CD4-positive, alpha-beta T cell treated with Interleukin-4 for 4 hours (primary cell): Measurements from ENCODE around the gene MAML3.
A peak's percentile ranks its signal among the peaks of the same experiment; 100 is the strongest.

Experiments
- DNase-seq: peaks from one replicate; pipeline ENCODE4 v3.0.0-alpha.2; 2020

The MAML3 gene

DNA sequence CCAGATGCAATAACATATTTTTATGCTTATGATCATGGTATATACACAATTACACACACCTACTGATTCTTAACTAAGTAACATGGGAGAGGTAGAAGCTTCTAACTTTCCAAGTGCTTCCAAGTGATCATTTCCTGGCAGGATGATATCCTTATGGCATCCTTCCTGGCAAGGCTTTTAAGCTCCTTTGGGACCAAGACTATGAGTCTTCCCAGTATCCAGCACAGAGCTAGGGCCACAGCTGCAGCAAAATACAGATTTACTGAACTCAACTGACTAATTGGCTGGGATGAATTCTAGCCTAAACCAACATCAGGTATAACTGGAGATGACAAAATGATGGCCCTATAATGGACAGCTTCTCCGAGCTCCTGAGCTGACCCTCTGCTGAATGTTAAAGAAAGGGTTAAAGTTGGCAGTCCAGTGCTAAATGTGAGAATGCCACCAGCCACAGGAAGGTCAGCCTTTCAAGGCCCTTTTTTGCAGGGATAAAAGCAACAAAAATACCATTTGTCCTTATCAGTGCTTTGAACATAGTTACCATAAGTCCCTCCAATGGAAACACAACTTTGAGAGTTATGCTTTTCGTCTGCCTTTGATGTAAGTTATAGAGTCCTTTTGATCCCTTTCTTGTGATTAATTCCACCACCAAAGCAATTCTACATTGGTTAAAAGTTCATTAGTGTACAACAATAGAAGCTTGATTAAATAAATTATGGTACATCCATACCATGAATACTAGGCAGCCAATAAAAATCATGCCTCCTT, 415.0 kb downstream of the MAML3 start:
- DNase-seq = no peak

DNA sequence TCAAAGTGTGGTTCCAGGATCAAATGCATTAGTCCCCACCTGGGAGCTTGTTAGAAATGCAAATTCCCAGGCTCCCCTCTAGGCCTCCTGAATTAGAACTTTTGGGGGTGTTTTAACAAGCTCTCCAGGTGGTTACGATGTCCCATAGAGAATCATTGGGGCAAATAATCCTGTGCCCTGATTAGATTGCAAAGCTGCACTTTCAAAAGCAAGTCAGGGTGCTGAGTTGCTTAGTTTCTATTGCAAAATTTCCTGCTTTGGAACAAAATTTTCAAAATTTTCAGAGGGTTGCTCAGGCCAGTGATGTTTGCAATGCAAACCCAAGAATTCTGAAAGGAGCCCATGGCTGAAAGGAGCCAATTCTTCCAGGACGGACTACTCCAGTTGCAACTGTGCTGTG, 417.3 kb downstream of the MAML3 start:
- DNase-seq = no peak

DNA sequence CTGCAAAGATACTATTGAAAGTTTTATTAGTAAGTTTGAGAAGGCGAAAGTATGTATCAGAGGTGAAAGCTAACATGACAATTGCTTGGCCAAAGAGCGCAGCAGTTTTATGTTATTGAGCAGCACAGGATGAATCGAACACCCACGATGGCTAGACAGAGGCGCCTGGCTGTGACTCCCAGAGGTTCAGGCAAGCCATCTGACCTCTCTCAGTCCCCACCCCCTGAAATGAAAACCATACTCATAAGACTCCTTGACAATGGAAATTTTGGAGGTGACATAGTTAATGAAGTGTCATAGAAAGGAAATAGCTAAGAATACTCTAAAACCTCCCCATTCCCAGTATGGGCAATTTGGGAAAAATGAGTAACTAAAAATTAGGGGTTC, 417.7 kb downstream of the MAML3 start:
- DNase-seq = no peak

DNA sequence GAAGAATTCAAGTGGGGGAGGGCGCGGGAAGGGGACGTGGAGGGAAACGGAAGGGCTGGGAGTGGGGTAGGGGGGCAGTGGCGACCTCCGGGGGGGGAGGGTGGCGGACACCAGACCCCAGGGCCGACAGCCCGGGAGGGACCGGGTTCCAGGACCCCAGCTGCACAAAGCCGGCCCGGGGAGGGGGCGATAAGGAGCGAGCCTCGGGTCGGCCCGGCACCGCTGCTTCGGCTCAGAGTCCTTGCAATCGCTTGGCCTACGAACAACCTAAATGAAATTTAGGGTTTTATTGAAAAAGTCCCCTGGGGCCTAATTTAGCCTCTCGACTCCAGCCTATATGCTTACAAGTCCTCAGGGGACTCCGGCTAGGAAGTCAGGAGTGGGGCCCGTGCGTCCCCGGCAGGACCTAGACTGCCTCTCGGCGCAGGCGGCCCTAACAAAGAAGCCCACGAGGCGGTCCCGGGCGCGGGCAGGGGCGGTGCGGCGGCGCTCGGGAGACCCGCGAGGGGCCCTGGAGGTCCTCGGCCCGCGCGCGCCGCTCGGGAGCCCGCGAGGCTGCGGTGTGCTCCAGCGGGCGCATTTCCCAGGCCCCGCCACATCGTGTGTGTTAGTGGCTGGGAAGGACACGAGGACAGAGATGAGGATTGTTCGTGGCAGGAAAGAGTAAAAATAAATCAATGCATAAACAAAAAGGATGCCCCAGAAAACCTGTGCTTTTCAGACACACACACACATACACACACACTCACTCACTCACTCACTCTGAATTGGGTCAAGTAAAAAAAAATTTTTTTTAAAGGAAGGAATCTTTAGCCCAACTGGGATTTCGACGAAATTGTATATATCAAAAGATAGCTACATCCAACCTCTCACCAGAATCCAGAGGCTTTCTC, 418.4 kb downstream of the MAML3 start:
- no peak for DNase-seq

DNA sequence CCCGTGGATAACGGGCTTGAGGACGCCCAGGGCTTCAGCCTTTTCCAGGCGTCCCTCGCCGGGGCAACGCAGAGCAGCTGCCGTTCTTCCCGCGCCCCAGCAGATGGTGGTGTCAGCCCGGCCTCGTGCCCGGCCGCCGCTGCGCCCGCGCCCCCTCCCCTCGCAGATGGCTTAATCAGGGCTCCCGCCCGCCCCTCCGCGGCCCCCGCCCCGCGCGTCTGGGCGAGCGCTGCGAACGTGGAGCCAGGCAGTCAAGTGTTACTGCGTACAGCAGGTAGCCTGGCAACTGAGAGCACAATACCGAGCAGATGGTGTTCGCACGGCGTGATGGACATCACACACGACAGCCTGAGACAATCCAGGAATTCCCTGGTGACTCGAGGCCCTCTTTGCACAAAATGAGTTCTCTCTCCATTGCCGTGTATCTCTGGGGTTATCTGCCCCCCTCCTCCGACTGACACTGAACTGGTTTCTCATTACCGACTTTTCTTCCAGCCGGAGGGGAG, 419.1 kb downstream of the MAML3 start:
- peak; percentile 16 for DNase-seq

DNA sequence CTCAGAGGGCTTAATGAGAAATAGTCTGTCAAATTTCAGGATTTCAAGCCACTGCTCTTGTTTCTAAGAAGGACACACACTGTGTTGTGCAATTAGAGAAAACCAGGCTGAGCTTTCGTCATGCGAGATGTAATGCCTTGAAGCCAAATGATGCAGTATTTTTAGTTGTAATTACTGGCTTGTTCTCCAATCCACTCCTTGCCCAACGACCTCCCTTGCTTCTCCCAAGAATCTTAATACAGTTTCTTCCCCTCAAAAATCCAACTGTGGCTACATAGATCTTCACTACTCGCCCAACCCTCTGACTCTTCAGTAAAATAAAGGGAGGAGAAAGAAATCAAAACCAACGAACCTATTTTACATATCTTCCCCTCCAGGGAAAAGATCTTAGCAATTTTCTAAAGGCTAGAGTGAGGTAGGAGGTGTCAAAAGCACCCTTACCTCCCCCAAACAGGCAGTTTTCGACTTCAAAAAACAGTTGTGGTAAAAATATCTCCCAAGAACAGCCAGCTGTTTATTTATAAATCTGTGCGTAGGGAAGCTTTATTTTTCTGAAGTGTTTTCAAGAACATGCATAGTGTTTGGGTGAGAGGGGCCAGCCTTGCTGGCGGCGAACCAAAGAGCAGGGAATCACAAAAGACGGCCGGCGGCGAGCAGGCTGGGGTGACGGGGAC, 419.6 kb downstream of the MAML3 start:
- no peak for DNase-seq

DNA sequence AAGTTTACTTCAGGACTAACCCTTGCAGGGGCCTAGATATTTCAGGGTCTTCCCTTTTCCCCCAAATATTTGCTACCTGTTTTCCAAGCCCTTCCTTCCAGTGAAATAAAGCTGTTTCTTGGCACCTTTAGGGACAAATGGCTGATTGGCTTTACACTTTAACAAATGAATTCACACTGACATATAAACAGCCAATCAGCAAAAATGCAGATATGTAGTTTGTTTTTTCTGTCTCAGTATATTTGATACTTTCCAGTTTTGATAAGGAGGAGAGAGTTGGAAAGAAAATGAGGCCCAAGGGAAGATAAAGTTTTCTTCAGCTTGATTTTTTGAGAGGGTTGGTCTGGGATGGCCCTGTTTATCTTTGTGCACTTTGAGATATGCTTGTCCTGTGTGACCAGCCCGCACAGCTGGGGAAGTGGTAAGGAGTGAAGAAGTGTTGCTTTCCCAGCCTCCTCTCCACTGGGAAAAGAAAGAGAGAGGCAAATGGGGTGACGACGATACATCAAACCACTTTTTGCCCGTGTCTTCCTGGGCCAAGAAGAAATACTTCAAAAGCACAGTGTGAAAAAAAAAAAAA, 420.9 kb downstream of the MAML3 start:
- no peak for DNase-seq

DNA sequence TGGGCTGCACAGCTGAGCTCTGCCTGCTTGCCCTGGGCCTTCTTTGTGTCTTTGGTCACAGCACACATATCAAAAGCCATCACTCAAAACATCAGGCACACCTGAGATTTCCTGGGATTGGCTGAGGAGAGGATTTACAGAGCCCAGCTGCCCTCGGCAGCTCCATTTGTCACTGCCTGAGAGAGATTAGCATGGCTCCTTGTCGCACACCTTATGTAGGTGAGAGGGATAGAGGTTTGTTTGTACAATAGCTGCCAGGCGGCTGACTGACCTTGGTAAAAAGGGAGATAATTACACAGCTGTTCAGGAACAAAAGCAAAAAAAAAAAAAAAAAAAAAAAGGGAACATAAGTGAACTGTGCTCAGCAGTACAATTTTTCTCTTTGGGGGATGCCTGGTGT, 425.1 kb downstream of the MAML3 start:
- no peak for DNase-seq

DNA sequence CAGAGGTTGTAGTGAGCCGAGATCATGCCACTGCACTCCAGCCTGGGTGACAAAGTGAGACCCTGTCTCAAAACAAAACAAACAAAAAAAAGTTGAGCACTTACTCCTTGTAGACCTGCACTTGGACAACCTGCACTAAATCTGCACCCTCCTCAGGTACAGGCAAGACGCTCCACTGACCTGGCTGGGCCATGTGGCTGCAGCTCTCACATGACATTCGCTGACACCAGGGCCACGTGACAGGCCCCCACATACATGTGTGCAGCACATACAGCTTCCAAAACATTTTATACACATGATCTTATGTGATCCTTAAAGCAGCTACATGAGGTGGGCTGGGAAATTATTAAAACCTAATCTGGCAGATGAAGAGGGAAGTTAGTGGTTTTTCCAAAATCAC, 425.8 kb downstream of the MAML3 start:
- DNase-seq = no peak

DNA sequence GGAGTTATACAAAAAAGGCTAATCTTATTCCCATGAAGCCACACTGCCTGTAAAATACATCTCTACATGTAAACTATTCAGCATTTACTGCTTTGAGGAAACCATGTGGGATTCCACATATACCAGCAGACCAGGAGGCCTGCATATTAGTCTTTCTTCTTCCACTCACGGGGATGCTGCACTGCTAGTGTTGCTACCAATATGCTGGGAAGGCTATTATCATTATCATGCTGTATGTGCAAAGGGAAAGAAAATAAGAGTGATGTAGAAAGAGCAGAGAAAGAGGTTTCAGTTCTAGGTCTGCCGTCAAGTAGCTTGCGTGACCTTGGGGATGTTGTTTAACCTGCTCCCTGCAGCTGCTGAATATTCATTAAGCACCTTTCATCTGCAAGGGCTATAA, 427.4 kb downstream of the MAML3 start:
- DNase-seq = no peak

DNA sequence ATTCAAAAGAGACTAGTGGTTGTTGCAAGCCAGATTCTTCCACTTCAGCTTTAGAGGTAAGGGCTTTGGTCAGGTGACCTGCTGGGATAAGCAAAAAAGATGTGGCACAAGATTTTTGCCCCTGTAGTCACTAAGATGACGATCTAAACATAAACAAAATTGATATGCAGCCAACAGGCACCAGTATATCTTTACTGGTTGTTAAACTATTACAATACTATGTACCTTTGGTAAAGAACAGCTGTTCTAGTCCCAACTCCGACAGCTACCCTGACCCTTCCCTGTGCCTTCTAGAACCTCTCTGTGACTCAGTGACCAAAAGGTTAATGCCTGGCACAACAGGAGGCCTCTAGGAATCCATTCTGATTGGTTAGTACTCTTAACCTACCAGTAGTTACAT, 428.7 kb downstream of the MAML3 start:
- no peak for DNase-seq

DNA sequence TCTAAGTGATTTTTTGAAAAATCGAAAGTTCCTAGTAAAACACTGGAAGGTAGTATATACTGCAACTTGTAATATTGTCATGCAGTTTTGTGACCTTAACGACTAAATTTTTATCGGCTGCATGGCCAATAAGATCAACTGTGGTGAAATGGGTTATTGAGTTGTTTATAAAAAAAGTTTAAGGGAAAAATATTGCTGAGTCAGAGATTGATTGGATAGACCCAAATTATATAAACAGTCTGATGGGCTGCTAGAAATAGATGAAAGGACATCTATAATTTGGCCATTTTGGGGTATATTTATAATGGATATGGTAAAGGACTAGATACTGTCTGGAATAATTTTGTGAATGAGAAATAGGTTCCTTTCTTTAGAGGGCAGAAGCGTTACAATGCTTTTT, 432.2 kb downstream of the MAML3 start:
- no peak for DNase-seq

DNA sequence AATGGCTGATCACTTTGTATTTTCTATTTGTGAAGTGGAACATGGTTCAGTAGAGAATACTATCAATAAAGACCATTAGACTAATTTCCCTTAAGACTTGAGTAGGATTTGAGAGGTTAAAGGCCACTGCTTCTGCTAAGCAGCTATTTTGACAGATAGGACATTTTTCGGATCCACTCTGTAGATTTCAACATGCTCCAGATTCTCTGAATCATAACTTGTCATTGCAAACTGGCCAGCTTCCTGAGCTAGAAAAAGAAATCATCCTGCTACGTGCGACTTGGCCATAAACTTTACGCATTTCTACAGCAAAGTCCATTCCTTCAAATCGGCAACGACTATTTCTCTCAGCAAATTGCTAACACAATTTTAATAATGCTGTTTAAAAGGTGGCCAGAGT, 433.2 kb downstream of the MAML3 start:
- no peak for DNase-seq

DNA sequence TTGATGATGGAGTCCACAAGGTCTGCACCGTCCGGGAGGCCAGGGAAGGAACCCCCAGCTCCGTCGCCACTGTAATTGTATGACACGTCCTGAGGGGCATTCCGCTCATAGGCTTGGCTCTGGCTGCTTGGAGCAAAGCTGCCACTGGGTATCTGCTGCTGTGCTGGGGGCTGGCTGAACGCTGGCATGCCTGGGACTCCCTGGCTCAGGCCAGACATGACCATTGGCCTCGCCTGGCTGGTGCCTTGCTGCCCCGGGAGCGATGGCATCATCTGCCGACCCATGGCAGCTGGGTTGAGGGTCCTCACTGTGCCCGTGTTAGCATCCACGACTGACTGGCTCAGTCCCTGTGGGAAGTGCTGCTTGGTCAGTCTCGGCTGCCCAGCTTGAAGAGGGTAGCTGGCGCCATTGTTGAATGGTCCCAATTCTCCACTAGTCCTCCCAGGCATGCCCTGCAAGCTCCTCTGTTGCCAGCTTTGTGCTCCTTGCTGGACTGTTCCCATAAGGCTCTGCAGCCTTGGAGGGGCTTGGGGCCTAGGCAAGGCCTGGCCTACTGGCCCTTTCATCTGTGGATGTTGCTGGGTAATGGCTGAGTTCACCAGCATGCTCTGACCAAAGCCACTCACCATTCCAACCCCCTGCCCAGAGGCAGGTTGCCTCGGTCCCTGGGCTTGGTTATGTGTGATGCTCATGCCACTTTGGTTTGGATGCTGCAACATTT, 434.4 kb downstream of the MAML3 start:
- no peak for DNase-seq

DNA sequence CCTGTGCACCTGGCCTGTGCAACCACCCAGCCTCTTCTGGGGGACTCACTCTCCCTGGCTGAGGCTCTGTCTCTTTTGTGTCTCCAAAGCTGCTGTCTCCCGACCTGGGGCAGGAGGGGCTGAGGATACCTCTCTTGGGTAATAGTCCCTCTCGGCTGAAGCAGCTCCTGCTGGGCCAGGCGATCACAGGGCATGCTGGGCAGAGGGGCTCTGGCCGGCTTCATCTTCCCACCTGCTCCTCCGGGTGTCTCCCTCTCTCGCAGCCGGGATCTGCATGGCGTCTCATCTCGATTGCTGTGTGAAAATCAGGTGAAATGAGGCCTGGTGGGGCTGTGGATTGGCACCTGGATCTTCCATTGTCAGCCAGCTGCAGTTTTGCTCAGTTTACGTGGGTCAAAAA, 435.2 kb downstream of the MAML3 start:
- DNase-seq = no peak

DNA sequence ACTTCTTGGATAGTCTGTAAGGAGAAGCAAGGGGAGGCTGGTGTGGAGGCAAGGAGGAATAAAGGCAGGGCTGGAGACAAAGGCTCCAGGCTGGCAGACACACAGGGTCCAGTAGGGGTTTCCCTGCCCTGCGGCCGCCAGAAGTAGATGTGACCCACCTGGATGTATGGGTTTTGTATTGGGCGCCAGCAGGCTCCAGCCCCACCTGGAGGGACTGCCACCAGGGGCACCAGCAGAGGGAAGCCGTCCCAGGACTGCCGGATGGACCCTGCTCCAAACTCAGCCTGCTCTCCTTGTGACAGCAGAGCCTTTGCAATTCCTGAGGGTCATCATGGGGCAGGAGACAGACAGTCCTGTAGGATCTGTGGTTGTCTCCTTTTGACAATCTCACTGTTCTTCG, 435.6 kb downstream of the MAML3 start:
- no peak for DNase-seq

DNA sequence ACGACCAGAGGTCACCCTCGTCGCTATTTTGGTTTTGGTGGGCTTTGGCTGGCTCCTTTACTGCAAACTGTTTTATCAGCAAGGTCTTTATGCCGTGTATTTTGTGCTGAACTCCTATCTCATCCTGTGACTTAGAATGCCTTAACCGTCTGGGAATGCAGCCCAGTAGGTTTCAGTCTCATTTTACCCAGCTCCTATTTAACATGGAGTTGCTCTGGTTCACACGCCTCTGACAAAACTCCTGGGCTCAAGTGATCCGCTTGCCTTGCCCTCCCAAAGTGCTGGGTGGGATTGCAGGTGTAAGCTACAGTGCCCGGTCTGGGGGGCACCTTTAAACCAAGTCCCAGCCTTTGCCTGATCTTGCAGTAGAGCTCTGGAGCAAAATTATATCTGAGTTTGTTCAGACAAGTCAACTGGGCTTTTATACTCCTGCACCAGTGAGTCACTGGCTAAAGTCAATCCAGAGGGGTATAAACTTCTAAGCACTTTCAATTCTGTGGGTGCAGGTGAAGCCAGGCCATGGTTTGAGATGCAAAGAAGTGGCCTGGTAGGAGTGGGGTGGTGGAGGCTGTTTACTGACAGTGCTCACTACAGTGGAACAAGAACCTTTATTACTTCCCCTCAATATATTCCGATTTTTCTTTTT, 438.1 kb downstream of the MAML3 start:
- DNase-seq = no peak

DNA sequence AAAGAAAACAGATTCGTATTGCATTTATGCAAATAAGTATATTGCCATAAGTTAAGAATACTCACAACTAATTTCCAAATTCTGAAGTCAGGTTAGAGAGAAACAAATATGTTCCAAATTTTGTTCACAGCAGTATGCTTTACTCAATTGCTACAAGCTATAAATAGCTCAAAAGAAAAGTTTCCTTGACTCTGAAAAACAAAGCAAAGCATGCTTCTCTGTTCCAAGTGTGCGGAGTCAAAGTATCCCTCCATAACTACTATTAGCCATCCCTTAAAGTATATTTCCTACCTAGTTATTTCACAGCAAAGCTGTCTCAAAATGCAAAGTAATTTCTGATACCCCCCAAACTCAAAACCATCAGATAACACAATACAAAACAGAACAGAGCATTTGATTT, 441.1 kb downstream of the MAML3 start:
- DNase-seq = no peak

DNA sequence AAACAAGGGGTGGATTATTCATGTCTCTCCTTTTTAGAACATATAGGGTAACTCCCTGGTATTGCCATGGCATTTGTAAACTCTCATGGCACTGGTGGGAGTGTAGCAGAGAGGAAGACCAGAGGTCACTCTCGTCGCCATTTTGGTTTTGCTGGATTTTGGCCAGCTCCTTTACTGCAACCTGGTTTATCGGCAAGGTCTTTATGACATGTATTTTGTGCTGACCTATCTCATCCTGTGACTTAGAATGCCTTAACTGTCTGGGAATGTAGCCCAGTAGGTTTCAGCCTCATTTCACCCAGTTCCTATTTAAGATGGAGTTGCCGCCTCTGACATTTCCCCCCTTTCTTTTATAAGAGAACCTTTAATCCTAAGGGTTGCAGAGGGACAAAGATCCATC, 442.5 kb downstream of the MAML3 start:
- DNase-seq = no peak

DNA sequence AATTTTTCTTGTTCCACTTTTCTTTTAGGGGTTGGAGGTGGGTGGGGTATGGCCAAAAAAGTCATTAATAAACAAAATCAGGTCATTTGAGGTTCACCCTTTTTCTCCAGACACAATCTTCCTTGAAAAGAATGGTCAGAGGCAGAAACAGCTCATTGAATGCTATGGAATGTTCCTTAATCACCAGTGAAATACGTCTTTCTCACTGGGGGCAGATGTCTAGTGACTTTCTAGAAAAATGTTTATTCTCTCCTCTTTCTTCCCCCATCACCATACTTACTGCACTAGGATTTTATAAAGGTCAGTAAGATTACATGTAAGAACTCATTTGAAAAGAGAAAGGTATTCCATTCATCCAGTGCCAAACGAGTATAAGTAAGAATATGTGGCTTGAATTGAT, 443.9 kb downstream of the MAML3 start:
- no peak for DNase-seq

DNA sequence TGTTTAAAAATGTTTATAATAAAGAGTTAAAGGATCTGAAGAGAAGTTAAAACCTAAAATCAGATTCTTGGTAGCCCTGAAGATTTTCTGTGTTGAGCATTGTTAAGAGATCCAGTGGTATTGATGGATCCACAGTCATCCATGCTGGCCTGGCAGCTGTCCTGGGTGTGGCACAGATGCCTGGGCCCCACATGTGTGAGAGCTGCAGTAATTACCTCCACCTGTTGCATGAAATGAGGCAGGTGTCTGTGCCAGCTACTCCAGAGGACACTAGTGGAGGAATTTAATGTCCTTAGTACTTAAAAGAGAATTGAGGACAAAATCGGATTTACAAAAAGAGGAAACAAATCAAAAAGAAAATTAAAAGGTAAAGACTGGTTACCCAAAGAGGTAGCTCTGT, 444.3 kb downstream of the MAML3 start:
- no peak for DNase-seq

DNA sequence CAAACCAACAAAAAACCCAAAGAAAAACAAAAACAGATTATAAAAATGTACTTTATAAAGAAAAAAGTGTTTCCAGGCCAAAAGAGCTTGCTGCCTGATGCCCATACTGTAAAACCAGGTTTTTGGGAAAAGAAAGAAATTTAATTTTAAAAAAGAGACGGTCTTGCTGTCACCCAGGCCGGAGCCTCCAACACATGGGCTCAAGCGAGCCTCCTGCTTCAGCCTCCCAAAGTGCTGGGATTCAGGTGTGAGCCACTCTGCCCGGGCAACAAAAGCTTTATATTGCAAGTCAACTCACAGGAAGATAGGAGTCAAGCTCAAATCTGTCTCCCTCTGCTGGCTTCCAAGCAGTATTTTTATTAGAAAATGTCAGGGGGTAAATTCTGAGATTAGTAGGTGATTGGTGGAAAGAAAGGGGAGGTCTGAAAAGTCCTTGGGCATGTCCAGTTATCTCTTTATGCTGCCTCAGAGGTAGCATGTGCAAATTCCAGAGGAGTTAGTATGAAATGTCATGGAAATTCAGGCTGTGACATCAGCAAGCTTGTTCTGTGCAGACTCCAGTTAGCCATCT, 449.0 kb downstream of the MAML3 start:
- no peak for DNase-seq
